GF-D8 (cell line): ENCODE results near the gene CR1L.
A peak's percentile ranks its signal among the peaks of the same experiment; 100 is the strongest.
"Not testable (repeated sequence)": the region's sequence is repeated elsewhere in the genome, so short reads cannot be mapped to it uniquely, and the experiment has no call there.

Experiments
- DNase-seq: peaks from one replicate; lab custom pipeline; 2025; lab: John Stamatoyannopoulos, UW

CR1L gene

DNA sequence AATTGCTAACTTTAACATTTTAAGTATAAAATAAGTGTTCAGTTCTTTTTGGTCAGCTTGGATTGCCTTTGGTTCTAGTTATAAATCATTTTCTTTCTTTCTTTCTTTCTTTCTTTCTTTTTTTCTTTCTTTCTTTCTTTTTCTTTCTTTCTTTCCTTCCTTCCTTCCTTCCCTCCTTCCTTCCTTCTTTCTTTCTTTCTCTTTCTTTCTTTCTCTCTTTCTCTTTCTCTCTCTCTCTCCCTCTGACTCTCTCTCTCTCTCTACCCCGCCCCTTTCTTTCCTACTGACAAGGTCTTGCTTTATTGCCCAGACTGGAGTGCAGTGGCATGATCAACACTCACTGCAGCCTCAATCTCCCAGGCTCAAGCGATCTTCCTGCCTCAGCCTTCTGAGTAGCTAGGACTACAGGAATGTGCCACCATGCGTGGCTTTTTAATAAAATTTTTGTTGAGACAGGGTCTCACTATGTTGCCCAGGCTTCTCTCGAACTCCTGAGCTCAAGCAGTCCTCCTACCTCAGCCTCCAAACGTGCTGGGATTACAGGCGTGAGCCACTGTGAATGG, 38.0 kb downstream of the CR1L start:
- DNase-seq = not testable (repeated sequence)

DNA sequence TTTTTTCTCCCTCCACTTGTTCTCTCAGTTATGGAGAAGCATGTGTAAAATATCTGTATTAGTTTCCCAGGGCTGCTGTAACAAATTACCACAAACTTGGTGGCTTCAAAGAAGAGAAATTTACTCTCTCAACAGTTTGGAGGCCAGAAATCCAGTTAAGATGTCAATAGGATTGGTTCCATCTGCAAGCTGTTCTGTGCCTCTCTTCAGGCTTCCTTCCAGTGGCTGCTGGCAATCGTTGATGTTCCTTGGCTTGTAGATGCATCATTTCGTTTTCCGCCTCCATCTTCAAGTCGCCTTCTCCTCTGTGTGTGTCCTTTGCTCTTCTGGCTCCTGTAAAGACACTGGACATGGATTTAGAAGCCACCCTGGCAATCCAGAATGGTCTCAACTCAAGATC, 45.6 kb downstream of the CR1L start:
- not testable (repeated sequence) for DNase-seq

DNA sequence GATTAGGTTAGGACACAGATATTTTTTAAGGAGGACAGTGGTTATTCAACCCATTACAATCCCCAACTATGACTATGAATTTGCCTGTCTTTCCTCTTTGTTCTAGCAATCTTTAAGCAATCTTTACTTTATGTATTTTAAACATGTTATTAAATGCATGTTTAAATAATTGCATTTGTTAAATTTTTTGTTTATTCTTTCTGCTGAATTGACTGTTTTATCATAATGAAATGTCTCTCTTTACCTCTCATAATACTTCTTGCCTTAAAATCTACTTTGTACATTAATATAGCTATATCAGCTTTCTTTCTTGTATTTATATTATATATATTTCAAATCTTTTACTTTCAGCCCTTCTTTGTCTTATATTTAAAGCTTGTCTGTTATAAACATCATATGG, 46.1 kb downstream of the CR1L start:
- DNase-seq = no peak

DNA sequence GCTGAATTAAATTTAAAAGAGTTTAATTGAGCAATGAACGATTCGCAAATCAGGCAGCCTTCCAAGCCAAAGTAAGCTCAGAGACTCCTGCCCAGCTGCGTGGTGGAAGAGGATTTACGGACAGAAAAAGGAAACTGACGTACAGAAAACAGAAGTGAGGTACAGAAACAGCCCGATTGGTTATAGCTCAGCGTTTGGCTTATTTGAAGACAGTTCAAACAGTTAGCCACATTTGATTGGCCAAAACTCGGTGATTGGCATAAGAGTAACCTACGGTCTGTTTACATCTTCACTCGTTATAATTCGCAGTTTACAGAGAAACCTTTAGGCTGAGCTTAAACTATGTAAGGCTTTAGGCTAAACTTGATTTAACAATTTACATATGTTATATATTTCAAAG, 46.9 kb downstream of the CR1L start:
- DNase-seq = no peak

DNA sequence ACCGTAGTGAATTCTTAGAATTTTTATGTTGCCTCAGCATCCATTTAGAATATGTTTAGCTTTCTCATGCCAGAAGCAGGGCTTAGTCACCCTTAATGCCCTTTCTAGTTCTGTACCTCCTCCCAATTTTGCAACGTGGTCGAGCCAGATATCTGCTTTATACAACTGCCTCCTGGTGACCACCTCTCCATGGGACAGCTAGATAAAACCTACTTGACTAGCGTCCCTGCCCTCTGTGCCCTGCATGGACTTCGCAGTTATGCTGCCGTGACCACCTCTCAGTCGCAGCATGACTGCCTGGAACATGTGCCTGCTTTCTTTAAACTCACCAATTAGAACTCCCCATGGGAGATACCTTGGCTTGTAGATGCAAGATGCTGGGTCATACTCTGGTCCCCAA, 47.4 kb downstream of the CR1L start:
- DNase-seq = not testable (repeated sequence)

DNA sequence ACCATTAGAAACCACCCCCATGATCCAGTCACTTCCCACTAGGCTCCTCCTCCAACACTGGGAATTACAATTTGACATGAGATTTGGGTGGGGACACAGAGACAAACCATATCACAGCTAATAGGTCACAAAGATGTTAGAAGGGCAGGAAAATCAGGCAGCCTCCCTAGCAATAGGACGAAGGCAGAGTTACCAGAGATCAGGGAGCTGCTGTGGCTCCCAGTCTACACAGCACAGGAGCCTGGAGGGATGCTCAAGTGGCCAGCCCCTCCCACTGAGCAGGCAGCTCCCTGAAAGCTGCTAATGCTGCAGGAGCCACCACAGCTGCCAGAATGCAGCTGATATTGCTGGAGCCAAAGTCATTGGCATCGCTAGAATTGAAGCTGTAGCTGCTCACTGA, 51.0 kb downstream of the CR1L start:
- DNase-seq = no peak

DNA sequence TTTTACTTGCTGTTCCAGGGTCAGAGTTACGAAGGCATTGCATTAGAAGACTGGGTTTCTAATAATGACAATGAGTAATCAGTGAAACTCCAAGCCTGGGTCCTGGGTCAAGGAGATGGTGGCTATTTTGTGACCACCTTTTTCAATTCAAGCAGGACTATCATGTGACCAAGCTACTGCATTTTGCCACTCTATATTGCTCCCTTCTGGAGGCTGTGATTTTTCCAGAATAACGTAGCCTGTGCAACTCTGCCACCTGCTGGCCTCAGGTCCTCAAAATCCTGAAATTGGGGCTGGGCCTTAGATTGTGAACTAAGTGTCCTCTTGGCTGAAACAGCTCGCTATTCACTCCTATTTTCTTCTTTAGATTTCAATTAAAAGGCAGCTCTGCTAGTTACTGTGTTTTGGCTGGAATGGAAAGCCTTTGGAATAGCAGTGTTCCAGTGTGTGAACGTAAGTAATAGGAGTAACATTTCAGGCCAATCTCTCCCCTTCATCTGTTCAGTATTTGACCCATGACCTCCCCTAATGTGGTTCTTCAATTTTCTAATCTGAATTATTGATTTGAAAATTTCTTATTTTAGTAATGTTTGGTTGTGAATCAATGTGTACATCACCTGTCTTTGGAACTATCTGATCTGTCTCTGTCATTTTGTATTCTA, 54.0 kb downstream of the CR1L start:
- no peak for DNase-seq

DNA sequence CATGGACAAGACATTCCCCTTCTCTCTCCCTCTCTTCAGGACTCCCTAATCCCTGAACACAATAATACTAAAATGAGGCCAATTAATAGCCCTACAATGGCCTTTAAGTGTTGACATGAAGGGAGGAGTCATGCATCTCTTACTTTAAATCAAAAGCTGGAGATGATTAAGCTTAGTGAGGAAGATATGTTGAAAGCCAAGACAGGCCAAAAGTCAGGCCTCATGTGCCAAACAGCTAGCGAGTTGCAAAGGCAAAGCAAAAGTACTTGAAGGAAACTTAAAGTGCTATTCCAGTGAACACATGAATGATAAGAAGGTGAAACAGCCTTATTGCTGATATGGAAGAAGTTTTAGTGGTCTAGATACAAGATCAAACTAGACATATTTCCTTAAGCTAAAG, 57.4 kb downstream of the CR1L start:
- DNase-seq = no peak

DNA sequence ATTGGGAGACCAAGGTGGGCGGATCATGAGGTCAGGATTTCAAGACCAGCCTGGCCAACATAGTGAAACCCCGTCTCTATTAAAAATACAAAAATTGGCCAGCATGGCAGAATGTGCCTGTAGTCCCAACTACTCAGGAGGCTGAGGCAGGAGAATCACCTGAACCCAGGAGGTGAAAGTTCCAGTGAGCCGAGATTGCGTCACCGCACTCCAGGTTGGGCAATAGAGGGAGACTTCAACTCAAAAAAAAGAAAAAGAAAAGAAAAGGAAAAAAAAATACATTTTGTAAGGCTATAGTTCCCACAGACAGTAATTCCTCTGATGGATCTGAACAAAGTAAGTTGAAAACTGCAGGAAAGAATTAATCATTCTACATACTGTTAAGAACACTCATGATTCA, 58.8 kb downstream of the CR1L start:
- no peak for DNase-seq

DNA sequence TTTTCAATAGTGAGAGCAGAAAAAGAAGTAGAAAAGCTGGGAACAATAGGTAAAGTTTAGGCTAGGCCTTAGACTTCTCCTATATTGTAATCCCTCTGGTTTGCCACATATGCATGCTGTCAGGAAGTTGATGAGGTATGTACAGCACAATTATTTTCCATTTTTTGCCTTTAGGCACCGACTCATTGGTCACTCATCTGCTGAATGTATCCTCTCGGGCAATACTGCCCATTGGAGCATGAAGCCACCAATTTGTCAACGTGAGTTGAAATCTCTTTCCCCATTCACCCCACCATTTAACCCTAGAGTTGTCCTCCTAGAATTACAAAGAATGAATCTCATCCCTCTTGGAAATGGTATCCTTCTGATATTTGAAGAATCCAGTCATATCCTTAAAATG, 63.1 kb downstream of the CR1L start:
- not testable (repeated sequence) for DNase-seq

DNA sequence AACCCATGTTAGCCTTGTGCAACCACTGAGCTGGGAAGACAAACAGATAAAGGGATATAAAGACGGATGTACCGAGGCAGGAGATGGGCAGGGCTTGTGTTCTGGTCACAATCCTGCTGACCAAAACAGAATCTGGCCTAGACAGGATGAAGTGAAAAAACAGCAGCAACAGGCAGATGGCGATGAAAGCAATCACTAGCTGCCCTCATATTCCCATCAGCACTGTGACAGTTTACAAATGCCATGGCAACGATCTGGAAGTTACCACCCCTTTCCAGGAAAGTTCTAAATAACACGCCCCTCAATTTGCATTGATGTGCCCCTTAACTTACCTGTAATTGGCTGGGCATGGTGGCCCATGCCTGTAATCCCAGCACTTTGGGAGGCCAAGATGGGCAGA, 66.4 kb downstream of the CR1L start:
- no peak for DNase-seq

DNA sequence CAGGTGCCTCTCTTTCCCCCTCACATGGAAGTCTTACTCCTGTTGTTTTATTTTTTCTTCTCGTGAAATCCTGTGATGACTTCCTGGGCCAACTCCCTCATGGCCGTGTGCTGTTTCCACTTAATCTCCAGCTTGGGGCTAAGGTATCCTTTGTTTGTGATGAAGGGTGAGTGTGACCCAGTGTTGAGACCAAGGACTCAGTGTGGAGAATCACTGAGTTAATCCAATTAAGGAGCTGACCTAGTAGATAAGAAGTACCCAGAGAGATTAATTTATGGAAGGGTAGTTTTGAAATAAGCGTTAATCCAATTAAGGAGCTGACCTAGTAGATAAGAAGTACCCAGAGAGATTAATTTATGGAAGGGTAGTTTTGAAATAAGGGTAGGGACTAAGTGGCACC, 67.8 kb downstream of the CR1L start:
- DNase-seq = not testable (repeated sequence)

DNA sequence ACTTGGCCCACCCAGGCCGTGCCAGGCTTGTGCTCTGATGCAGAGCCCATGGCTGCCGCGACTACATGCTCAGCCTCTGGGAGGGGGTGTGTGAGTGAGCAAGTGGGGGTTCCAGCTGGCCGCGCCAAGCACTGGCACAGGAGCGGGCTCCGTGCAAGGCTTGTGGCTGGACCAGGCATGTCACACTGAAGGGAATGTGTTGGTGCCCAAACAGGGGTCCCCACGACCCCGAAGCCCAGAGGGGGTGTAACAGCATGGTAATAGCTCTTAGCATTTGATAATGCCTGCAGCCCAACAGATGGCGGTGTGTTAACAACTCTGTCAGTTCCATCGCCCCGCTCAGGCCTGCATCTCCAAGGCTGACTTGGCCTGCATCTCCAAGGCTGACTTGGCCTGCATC, 68.6 kb downstream of the CR1L start:
- no peak for DNase-seq

DNA sequence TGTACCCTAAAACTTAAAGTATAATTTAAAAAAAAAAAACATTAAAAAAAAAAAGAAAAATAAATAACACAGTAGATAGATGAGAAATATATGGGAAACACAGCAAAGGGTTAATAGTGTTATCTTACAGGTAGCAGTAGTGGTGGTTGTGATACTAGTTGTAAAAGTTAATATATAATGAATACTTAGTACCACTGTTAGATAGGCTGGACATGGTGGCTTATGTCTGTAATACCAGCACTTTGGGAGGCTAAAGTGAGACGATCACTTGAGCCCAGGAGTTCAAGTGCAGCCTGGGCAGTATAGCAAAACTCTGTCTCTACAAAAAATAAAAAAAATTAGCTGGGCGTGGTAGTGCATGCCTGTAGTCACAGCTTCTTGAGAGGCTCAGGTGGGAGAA, 74.3 kb downstream of the CR1L start:
- DNase-seq = no peak

DNA sequence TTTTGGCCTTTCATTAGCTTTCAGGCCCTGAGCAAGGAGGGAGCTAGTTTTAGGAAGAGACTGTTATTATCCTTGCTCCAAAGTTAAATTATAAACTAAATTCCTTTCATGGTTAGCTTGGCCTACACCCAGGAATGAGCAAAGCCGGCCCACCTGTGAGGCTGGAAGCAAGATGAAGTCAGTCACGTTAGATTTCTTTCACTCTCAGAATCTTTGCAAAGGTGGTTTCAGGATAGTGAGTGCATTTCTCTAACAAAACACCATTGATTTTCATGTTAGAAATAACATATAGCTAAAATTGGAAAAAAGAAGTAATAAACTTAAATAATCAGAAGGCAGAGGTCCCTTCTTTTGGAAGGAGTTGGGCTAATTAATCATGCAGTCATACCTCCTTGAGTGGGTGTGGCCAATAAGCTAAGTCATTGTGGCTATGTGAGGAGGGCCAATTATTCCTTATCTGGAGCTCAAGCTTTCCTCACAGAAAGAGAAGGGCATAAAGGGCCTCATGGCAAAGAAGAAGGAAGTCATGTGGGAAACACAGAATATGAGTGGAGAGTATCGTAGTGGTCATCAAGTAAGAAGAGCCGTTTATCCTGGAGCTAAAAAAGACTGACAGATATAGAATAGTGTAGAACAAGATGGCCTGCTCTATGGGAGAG, 83.4 kb downstream of the CR1L start:
- peak; percentile 35 for DNase-seq

DNA sequence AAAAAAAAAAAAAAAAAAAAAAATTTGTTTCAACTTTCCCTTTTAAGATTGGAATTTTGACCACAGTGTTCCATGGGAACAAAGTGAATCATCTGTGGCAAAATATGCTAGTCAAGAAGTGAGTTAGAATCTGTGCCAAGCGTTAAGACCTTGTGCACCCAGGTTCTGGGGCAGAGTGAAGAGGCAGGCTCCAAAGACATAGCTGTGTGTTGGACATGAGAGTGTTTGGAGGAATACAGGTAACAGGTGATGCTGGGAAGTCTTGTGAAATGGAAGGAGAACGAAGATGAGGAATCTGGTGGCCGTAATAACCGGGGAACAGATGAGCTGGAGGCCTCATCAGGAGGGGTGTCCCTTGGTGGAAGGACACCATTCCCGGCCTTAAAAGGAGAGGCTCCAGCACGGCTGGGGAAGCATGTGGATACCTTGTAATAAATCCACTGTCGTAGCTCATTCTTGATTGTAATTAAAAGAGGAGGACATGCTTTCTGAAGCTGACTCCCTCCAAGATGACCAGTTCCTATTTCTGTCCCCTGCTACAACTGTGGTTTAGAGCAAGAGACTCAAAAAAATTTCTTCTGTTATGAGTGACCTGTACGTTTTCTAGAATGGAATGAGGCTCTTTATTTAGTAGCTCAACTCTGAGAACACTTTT, 92.7 kb downstream of the CR1L start:
- DNase-seq = not testable (repeated sequence)

DNA sequence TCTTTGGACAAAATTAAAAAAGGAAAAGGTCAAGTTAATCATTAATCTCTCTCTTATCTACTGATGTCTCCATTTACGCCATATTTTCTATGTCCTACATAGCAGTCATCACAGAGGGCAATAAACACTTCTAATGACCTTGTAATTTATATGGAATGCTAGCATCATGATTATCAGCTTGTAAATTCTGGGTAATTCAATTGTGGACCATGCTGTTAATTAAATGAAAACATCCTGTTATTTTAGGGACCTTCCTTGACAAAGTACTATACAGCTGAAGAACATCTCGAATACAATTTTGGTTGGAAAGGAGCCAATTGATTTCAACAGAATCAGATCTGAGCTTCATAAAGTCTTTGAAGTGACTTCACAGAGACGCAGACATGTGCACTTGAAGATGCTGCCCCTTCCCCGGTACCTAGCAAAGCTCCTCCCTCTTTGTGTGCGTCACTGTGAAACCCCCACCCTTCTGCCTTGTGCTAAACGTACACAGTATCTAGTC, 93.3 kb downstream of the CR1L start:
- DNase-seq = not testable (repeated sequence)

DNA sequence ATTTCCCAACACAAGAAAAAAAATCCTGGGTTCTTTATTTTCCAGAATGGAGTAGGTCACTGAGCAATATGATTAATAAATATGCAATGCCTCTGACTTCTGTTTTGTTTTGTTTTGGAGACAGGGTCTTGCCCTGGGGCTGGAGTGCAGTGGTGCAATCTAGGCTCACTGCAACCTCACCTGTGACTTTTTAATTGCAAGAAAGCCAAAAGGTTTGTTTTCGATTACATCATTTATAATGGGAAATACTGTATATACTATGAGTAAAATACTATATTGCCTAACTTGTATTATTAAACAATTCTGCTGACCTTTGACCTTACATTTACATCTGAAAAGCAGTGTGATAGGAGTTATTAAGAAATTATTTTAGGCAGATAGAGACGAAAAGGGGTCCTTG, 95.3 kb downstream of the CR1L start:
- no peak for DNase-seq

DNA sequence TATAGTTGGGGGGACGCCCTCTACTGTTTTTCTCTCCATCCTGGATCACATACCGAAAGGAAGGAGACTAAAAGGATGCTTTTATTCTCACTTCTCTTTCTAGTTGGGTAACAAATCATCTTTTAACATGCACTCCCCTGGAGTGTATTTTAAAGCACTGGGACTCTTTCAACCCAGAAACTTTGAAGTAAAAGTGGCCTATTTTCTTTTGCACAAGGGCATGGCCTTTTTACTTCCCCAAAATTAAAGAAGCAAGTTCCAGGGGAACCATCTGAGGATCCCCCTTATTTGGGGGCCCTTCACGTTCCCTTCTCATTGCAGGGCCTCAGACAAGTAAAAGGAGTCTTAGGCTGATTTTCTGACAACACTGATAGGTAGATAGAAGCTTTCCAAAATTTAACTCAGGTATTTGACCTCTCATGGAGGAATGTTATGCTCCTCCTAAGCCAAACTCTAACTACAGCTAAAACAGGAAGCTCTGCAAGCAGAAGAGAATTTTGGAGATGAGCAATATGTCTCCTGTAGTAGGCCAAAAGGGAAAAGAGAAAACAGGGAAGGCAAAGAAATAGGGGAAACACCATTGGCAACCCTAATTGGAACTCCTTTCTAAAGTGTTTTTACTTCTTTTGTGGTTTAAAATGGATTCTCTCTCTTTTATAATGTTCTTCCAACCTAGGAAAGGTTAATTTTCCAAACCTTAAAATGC, 98.1 kb downstream of the CR1L start:
- DNase-seq = peak; percentile 17

DNA sequence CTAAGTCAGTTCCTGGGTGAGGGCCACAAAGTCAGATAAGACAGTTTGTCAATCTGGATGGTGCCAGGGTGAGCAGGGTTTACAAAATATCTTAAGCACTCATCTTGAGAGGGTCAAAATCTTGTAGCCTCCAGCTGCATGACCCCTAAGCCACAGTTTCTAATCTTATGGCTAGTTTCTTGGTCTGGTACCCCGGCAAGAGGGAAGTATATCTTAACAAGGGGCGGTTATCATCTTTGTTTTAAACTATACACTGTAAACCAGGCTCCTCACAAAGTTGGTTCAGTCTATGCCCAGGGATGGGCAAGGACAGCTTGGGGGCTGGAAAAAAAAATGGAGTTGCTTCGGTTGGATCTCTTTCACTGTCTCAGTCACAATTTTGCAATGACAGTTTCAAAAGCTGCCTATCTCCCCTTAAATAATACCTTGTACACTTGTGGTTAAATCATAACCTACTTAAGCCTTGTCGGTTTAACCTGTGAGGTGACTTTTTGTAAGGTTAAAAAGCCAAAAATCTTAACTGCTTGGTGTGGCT, 99.1 kb downstream of the CR1L start:
- no peak for DNase-seq

DNA sequence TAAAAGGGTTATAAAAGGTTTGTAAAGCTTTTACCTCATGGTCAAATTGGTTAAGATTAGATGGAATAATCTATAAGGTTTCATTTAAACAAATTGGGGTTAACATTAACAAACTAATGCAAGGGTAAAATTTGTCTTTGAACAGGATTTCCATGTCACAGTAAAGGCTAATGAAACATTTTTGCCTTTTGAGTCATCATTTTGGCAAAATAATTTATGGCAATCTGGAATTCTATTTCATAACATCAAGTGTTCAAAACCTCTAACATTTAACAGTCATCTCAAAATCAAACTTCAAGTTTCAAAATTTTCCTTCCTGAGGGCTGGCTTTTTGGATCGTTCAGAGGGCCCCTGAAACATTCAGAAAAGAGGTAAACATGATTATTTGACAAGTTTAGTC, 100.4 kb downstream of the CR1L start:
- no peak for DNase-seq
